CD4-positive, CD25-positive, alpha-beta regulatory T cell (primary cell): ENCODE measurements around the gene DCLK2. TPM values are rescaled to one million over a fixed set of nuclear protein-coding genes. Genes with fewer than 3 reads are reported as not detected.

Experiments
- ATAC-seq, 2 donors: fragments of 150-1000 bp; cut with Tn5 transposase; one replicate each; pipeline ENCODE4 v1.10.0; 2021; ENCODE audit warnings: low read depth in 2 of 2, moderate number of reproducible peaks in 2 of 2, moderate library complexity in 1 of 2
- DNase-seq, 3 donors: peaks; one replicate each; pipeline versions ENCODE4 v3.0.0 to v3.0.0-alpha.2; 2012 to 2022; ENCODE audit warnings: mixed read lengths in 1 of 3
- H3K27ac ChIP-seq: one replicate; pipeline ENCODE4 v1.7.0; 2013; ENCODE audit warnings: mild to moderate bottlenecking, low read length; ENCODE audit not compliant: insufficient read depth, poor library complexity, severe bottlenecking
- H3K27me3 ChIP-seq: one replicate; pipeline ENCODE4 v1.7.0; 2013; ENCODE audit warnings: low read length; ENCODE audit not compliant: control insufficient read depth, insufficient read depth
- H3K36me3 ChIP-seq: one replicate; pipeline ENCODE4 v1.7.0; 2013; ENCODE audit warnings: mild to moderate bottlenecking, low read length, moderate library complexity; ENCODE audit not compliant: control insufficient read depth, insufficient read depth
- H3K4me1 ChIP-seq: 2 replicates; pipeline ENCODE4 v1.7.0; 2013; ENCODE audit warnings: mild to moderate bottlenecking, low read length; ENCODE audit not compliant: insufficient read depth, control insufficient read depth, poor library complexity, severe bottlenecking
- H3K4me3 ChIP-seq: one replicate; pipeline ENCODE4 v1.7.0; 2013; ENCODE audit warnings: low read depth, mild to moderate bottlenecking, low read length, moderate library complexity
- H3K9me3 ChIP-seq, 2 experiments: 1 replicate in 1 of 2; 2 replicates in 1 of 2; pipeline ENCODE4 v1.7.0; 2013; ENCODE audit warnings: low read length in 2 of 2, mild to moderate bottlenecking in 1 of 2, moderate library complexity in 1 of 2; ENCODE audit not compliant: control insufficient read depth in 2 of 2
- H3K27ac Mint-ChIP-seq, 3 donors: one replicate each; pipeline ENCODE4 v1.8.0; 2020 to 2022; ENCODE audit warnings: mild to moderate bottlenecking in 3 of 3, mixed read lengths in 3 of 3, moderate library complexity in 2 of 3
- H3K27me3 Mint-ChIP-seq: one replicate; pipeline ENCODE4 v1.8.0; 2022; ENCODE audit warnings: mild to moderate bottlenecking, mixed read lengths
- H3K36me3 Mint-ChIP-seq: one replicate; pipeline ENCODE4 v1.8.0; 2020; ENCODE audit warnings: mixed read lengths
- H3K4me1 Mint-ChIP-seq, 4 donors: one replicate each; pipeline ENCODE4 v1.8.0; 2020 to 2022; ENCODE audit warnings: mixed read lengths in 4 of 4, mild to moderate bottlenecking in 1 of 4
- H3K4me3 Mint-ChIP-seq, 4 donors: one replicate each; pipeline ENCODE4 v1.8.0; 2020 to 2022; ENCODE audit warnings: mild to moderate bottlenecking in 4 of 4, mixed read lengths in 4 of 4, moderate library complexity in 3 of 4
- H3K9me3 Mint-ChIP-seq, 7 donors: one replicate each; pipeline ENCODE4 v1.8.0; 2020 to 2022; ENCODE audit warnings: mixed read lengths in 7 of 7, mild to moderate bottlenecking in 3 of 7, moderate library complexity in 2 of 7
- polyA plus RNA-seq, 4 donors: library from polyadenylated mRNA; unstranded; fragments of 300-500 nt; fragmentation: Illumina TruSeq; gene quantifications; one replicate each; pipeline ENCODE4 v1.2.3, GENCODE V29; 2021
- total RNA-seq: library from RNA; stranded (reverse); gene quantifications from one replicate; pipeline ENCODE4 v1.2.3, GENCODE V29; 2022

Gene DCLK2
- total and polyA plus RNA-seq, 5 donors from 2014 or later, result 0.12 TPM; not detected in 4

GRCh38 chr4:150070464-150071170 lies 7.6 kb upstream of the DCLK2 start:
- no peak for ATAC-seq
- no peak overlapping the region for H3K27ac ChIP-seq
- H3K36me3 ChIP-seq, result no peaks in the 10 kb centered on the region
- no peaks in the 10 kb centered on the region for H3K9me3 ChIP-seq
- H3K4me3 ChIP-seq, result no peak overlapping the region
- H3K4me1 ChIP-seq, result no peaks in the 10 kb centered on the region
- Mint-ChIP-seq H3K27me3 (peaks cover 16% of the 10 kb centered on the region), H3K36me3 (no peaks in the 10 kb centered on the region), H3K4me3 (no peak overlapping the region), H3K9me3 (peaks cover 0 to 10% (median 2%) of the 10 kb centered on the region in 7 donors), H3K27ac (no peak overlapping the region), H3K4me1 (no peaks in the 10 kb centered on the region)
- no peaks in the 10 kb centered on the region for H3K27me3 ChIP-seq
- no peak for DNase-seq

GRCh38 chr4:150072471-150072870 lies 5.8 kb upstream of the DCLK2 start:
- peaks cover 25% of the 10 kb centered on the region for H3K27me3 Mint-ChIP-seq
- H3K27ac ChIP-seq, result no peak overlapping the region

GRCh38 chr4:150072906-150073714 lies 5.1 kb upstream of the DCLK2 start:
- H3K36me3 ChIP-seq, result no peaks in the 10 kb centered on the region
- no peak overlapping the region for H3K4me3 Mint-ChIP-seq
- ATAC-seq, result no peak

More at GRCh38 chr4:150072471-150072870, 5.8 kb upstream of the DCLK2 start:
- no peaks in the 10 kb centered on the region for H3K4me1 Mint-ChIP-seq
- H3K4me3 Mint-ChIP-seq, result no peak overlapping the region
- H3K4me3 ChIP-seq, result no peak overlapping the region
- DNase-seq, result no peak
- H3K9me3 Mint-ChIP-seq, result peaks cover 0 to 14% (median 2%) of the 10 kb centered on the region in 7 donors
- no peak overlapping the region for H3K27ac Mint-ChIP-seq
- no peaks in the 10 kb centered on the region for H3K36me3 ChIP-seq
- no peak for ATAC-seq
- H3K27me3 ChIP-seq, result peaks cover 5% of the 10 kb centered on the region
- no peaks in the 10 kb centered on the region for H3K4me1 ChIP-seq
- no peaks in the 10 kb centered on the region for H3K9me3 ChIP-seq
- no peaks in the 10 kb centered on the region for H3K36me3 Mint-ChIP-seq

GRCh38 chr4:150074064-150074463 lies 4.2 kb upstream of the DCLK2 start:
- peaks cover 20% of the 10 kb centered on the region for H3K27me3 Mint-ChIP-seq
- Histone ChIP-seq H3K4me3 (no peak overlapping the region), H3K27me3 (peaks cover 8% of the 10 kb centered on the region), H3K27ac (no peak overlapping the region), H3K4me1 (peaks cover 6% of the 10 kb centered on the region), H3K9me3 (no peaks in the 10 kb centered on the region), H3K36me3 (no peaks in the 10 kb centered on the region)
- H3K4me1 Mint-ChIP-seq, result no peaks in the 10 kb centered on the region
- H3K9me3 Mint-ChIP-seq, result peaks cover 0 to 14% (median 2%) of the 10 kb centered on the region in 7 donors
- H3K36me3 Mint-ChIP-seq, result no peaks in the 10 kb centered on the region
- no peak for ATAC-seq
- no peak overlapping the region for H3K4me3 Mint-ChIP-seq
- no peak for DNase-seq
- H3K27ac Mint-ChIP-seq, result no peak overlapping the region

More at GRCh38 chr4:150072906-150073714, 5.1 kb upstream of the DCLK2 start:
- Mint-ChIP-seq H3K9me3 (peaks cover 0 to 14% (median 2%) of the 10 kb centered on the region in 7 donors), H3K4me1 (no peaks in the 10 kb centered on the region), H3K27ac (no peak overlapping the region), H3K27me3 (peaks cover 23% of the 10 kb centered on the region), H3K36me3 (no peaks in the 10 kb centered on the region)
- H3K27ac ChIP-seq, result no peak overlapping the region
- H3K9me3 ChIP-seq, result no peaks in the 10 kb centered on the region
- H3K4me3 ChIP-seq, result no peak overlapping the region
- no peak for DNase-seq
- peaks cover 8% of the 10 kb centered on the region for H3K27me3 ChIP-seq
- H3K4me1 ChIP-seq, result no peaks in the 10 kb centered on the region

GRCh38 chr4:150078579-150079080 lies 385 bp downstream of the DCLK2 start:
- DNase-seq, result peak in 1 of 3 donors; percentile 13
- Mint-ChIP-seq H3K9me3 (peaks cover 0 to 18% (median 2%) of the 10 kb centered on the region in 7 donors), H3K4me1 (peaks cover 0 to 5% (median 0%) of the 10 kb centered on the region in 4 donors), H3K4me3 (peak overlapping the region in 1 of 4 donors; percentile 35), H3K27ac (no peak overlapping the region), H3K27me3 (peaks cover 40% of the 10 kb centered on the region), H3K36me3 (no peaks in the 10 kb centered on the region)
- no peaks in the 10 kb centered on the region for H3K9me3 ChIP-seq
- H3K27me3 ChIP-seq, result peaks cover 15% of the 10 kb centered on the region
- no peak overlapping the region for H3K27ac ChIP-seq
- peaks cover 10% of the 10 kb centered on the region for H3K4me1 ChIP-seq
- no peak overlapping the region for H3K4me3 ChIP-seq
- ATAC-seq, result no peak
- H3K36me3 ChIP-seq, result no peaks in the 10 kb centered on the region

- H3K4me3 Mint-ChIP-seq, result peak overlapping the region; percentile 38 to 76 (median 54)
- ATAC-seq, result peak in 1 of 2 donors; percentile 20
- peaks cover 0 to 5% (median 0%) of the 10 kb centered on the region in 4 donors for H3K4me1 Mint-ChIP-seq
- peaks cover 45% of the 10 kb centered on the region for H3K27me3 Mint-ChIP-seq
- peaks cover 0 to 18% (median 2%) of the 10 kb centered on the region in 7 donors for H3K9me3 Mint-ChIP-seq
- Histone ChIP-seq H3K4me1 (peaks cover 10% of the 10 kb centered on the region), H3K4me3 (no peak overlapping the region), H3K9me3 (no peaks in the 10 kb centered on the region), H3K36me3 (no peaks in the 10 kb centered on the region), H3K27ac (no peak overlapping the region), H3K27me3 (peaks cover 16% of the 10 kb centered on the region)
- DNase-seq, result peak in 1 of 3 donors; percentile 33
- H3K27ac Mint-ChIP-seq, result no peak overlapping the region
- H3K36me3 Mint-ChIP-seq, result no peaks in the 10 kb centered on the region
Measured at GRCh38 chr4:150079081-150079581, 886 bp downstream of the DCLK2 start.

GRCh38 chr4:150080337-150080736 lies 2.1 kb downstream of the DCLK2 start:
- no peak overlapping the region for H3K4me3 ChIP-seq
- Mint-ChIP-seq H3K9me3 (peaks cover 0 to 11% (median 2%) of the 10 kb centered on the region in 7 donors), H3K27me3 (peaks cover 54% of the 10 kb centered on the region), H3K36me3 (no peaks in the 10 kb centered on the region), H3K4me3 (peak overlapping the region in 1 of 4 donors; percentile 0), H3K4me1 (peaks cover 0 to 5% (median 0%) of the 10 kb centered on the region in 4 donors), H3K27ac (no peak overlapping the region)
- H3K36me3 ChIP-seq, result no peaks in the 10 kb centered on the region
- no peak for DNase-seq
- peaks cover 16% of the 10 kb centered on the region for H3K27me3 ChIP-seq
- peaks cover 10% of the 10 kb centered on the region for H3K4me1 ChIP-seq
- no peak for ATAC-seq
- H3K9me3 ChIP-seq, result no peaks in the 10 kb centered on the region
- no peak overlapping the region for H3K27ac ChIP-seq
